SW480 (cell line): ENCODE measurements around the gene GPR25.
A peak's percentile ranks its signal among the peaks of the same experiment; 100 is the strongest.
"Not testable (repeated sequence)": the region's sequence is repeated elsewhere in the genome, so short reads cannot be mapped to it uniquely, and the experiment has no call there.

ENCODE experiments used
- DNase-seq: peaks from one replicate; pipeline ENCODE4 v3.0.0-alpha.2; 2016; ENCODE audit warnings: low spot score

The GPR25 gene

DNA sequence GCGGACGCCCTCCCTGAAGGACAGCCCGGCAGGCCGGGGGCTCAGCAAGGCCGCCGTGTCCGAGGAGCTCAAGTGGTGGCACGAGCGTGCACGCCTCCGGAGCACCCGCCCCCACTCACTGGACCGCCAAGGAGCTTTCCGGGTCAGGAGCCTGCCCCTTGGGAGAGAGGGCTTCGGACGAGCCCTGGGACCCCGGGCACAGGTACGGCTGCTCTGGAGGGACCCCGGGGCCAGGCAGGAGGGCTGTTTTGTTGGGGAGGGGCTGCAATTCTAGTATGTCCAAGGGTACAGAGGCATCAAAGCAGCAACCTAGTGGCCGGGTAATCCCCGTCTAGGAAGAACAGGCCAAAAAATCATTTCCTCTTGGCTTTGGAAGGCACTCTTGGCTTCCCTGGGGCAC, 39.2 kb downstream of the GPR25 start:
- not testable (repeated sequence) for DNase-seq

DNA sequence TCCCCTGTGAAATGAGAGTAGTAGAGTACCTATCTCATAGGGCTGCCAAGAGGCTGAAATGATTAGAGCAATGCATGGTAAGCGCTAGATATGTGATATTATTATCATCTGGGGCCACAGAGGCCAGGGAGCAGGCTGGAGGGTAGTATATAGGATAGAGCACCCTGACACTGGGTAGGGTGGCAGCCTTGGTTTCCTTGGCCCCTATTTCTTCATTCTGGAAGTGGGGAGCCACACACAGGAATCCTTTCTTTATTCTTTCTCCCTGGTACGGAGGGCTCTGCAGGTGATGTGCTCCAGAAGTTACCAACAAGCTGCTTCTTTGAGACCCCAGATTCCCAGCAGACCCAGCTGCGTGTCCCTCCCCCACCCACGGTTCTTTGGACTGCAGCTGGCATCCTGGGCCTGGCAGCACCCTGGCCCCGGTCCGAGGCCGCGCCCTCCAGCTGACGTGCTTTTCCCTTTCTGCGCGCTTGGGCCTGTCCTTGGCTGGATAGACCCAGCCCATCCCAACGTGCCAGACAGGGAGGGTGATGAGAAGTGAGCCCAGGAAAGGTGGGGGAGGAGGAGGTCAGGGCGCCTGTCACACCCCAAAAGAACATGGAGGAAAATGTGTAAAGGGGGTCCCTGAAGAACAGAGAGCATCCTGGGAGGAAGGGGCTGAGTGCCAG, 40.1 kb downstream of the GPR25 start:
- DNase-seq = no peak

DNA sequence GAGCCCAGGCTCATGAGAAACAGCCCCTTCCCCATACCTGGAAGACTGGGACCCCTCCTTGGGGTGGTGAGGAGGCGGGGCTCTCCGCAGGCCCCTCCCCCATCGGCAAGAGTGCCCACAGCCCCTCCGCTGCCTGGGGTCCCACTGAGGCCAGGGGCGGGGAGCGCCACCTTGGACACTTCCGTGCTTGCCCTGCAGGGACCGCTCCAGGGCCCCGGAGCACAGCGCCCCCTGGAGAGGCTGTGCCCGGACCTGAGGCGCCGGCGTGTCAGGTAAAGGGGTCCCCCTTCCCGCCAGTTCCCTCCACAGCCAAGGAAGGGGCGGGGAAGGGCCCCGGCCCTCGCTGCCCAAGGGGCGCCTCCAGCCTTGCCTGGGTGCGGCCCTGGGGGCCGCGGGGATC, 43.4 kb downstream of the GPR25 start:
- no peak for DNase-seq

DNA sequence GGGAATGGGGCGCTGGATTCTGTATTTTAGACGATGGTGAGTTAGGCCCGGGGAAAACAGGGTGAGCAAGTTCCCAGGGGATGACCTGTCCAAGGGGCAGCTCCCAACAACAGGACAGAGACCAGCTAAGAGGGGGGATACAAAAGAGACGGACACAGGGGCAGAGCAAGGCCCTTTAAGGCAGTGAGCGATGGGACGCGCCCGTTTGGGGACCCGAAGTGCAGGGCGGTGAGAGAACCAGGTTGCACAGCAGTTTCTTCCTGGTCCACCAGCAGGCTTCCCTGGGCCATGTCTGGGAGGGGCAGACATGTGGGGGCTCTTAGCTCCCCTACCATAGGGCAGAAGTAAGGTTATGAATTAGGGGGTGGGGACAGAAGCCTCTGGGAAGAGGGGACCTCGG, 43.9 kb downstream of the GPR25 start:
- DNase-seq = no peak

DNA sequence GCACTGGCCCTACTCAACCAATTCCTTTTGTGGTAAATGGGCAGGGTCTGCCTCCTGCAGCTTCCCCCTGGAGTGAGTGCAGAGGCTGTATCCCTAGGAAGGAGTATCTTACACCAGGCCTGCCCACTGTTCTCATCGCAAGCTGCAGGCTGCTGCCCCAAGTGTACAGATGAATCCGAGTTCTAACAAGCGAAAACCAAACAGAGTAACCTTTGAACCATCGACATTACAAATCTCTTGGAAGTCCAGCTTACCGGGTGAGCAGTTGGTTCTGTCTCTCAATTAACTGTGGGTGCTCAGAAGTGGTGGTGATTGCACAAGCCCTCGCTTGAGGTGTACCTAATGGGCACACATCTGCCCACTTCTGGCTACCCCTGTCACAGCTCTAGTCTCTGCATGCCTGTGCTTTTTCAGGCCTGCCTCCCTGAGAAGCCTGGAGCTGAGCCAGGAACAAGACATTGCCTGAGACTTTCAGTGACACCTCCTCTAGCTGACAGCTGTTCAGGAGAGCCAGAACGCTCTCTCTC, 44.6 kb downstream of the GPR25 start:
- peak; percentile 17 for DNase-seq

DNA sequence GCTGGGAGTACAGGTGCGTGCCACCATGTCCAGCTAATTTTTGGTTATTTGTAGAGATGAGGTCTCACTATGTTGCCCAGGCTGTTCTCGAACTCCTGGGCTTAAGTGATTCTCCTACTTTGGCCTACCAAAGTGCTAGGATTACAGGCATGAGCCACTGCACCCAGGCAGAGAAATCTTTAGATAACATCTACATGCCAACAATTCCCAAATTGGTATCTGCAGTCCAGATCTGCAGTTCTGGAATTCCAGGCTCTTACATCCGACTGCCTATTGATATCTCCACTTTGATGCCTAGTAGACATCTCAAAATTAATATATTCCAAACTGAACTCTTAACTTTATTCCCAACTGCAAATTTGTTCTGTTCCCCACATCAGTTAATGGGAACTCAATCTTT, 45.2 kb downstream of the GPR25 start:
- no peak for DNase-seq

DNA sequence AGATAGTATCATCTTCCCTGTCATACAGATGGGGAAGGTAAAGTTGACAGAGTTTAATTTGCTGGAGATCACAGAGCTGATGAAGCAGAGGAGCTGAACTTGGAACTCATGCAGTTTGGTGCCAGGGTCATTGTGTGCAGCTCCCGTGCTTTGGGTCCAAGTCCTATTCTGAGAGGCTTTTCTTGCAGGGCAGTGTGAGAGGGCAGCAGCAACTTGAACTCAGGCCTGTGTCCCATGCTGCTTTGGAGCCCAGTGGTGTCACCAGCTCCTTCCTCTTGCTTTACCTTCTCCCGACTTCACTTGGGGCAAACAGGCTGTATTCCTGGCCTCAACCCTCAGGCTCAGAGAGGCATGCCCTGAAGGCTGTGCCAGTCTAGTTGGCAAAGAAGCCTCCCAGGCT, 46.6 kb downstream of the GPR25 start:
- DNase-seq = no peak

DNA sequence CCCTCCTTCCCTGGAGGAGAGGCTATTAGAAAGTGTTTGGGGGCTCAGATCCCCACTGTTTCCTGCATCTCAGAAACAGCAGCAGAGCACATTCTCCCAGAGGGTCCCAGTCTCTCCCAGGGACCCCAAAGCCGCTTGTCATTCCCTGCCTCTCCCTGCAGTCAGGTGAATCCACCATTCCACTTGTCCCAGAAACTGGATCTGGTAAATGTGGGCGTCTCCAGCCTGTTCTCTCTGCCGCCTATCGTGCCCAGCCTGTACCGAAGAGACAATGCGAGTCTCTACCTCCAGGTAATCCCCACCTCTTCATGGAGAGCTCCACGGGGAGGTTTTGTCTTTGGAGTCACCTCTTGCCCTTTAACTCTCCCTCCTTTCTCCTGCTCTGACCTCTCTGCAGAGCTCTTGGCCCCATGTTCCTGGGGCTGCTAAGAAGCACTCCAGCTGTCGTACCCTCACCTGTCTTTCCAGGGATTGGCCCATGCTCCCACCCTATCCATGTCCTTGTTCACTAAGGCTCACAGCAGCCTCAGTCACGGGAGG, 48.9 kb downstream of the GPR25 start:
- no peak for DNase-seq

DNA sequence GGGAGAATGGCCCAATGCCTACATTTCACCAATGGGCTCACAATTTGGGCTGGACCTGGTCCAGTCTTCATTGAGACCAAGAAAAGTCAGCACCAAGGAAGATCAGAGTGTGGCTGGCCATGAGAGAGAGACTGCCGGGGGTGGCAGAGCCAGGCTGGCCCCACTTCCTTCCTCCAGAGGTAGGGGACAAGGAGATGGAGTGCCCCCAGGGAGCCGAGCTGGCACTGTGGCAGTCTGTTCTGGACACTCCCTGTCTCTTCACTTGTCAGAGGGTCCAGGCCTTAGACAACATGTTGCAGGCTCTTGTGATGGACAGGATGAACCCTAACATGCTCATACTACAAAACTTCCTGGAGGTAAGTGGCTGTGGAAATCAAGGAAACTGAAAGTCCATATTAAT, 49.6 kb downstream of the GPR25 start:
- no peak for DNase-seq

DNA sequence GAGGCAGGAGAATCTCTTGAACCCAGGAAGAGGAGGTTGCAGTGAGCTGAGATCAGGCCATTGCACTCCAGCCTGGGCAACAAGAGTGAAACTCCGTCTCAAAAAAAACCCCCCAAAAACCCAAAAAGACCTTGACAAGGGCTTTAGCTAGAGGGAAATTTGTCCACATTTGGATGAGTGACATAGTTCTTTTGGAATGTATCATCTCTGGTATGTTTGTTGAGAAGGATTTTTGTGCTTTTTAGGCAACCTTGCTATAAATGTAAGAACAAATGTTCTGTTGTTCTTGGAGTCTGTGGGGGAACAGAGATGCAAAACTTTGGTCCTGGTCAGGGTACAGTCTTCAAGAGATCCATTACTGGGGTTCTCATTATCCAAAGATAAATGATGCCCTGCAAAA, 50.8 kb downstream of the GPR25 start:
- no peak for DNase-seq
